IPS DF 19.7 (cell line): ENCODE measurements around the gene METTL18.

Source experiments
- DNase-seq: peaks from one replicate; pipeline ENCODE4 v3.0.0-alpha.2; 2013; ENCODE audit warnings: low read depth, low spot score

Gene METTL18

DNA sequence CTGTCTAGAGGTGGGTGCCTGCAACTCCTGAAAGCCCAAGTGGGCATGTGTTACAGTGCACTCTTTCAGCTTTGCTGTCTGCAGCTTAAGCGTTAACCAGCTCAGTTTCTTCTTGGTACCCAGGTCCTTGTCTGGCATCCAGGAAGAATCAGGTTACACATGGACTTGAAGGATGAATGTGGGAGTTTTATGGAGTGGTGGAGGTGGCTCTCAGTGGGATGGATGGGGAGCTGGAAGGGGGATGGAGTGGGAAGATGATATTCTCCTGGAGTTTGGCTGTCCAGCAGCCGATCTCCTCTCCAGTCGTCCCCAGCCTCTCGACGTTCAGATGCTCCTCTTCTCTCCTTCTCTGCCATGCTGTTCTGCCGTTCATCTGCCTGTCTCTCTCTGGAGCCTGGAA, 9.4 kb downstream of the METTL18 start:
- DNase-seq: no peak

GRCh38 chr1:169784102-169784501, 10.6 kb downstream of the METTL18 start:
- no peak for DNase-seq

DNA sequence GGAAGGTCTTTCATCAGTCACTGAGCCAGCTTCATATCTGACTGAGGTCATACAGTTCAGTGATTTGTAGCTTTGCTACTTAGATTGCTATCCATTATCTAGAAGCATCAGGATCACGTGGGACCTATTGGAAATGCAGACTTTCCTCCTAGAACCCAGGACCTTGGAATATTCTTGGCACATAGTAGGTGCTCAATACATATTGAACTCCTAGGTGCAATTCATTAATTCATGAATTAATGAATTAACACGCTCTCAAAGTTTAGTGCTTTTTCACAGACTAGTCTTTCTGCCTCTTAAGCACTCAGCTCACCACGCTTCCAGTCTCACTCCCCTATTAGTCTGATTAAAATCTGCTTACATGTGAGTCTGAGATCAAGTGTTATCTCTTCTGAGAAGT, 12.1 kb downstream of the METTL18 start:
- DNase-seq: no peak

DNA sequence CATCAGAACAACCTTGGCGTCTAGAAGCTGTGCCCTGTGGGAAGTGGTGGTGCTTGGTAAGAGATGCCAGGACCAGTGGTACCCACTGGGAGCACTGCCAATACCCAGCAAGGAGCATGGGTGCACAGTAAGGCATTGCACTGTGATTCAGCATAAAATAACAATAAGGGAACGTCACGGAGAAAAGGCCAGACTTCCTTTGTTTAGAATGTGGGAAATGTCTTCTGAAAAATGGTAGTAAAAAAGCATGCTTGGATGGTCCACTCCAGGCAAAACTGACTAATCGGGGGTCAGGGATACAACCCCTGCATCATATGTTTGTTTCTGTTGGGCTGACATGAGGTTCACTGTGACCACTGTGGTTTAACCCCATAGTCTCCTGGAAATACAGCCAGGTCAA, 14.7 kb downstream of the METTL18 start:
- DNase-seq: no peak

DNA sequence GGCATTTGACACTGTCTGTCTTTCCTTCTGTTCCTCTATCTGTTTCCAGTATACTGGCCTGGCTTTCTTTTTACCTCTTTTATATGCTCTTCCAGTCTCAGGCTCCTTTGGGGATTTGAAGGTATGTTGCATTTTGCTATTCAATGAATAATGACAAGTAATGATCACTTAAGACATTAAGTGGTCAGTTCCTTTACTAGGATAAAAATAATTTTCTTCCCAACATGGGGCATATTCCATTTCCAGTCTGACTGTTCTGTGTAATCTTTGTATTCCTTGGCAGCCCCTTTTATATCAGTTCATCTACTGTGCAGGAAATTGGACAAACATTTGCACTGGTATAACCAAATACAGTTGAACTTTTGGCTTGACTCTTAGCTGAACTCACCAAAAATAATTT, 15.6 kb downstream of the METTL18 start:
- no peak for DNase-seq

- no peak for DNase-seq
Measured at GRCh38 chr1:169776440-169776839, 18.3 kb downstream of the METTL18 start.

DNA sequence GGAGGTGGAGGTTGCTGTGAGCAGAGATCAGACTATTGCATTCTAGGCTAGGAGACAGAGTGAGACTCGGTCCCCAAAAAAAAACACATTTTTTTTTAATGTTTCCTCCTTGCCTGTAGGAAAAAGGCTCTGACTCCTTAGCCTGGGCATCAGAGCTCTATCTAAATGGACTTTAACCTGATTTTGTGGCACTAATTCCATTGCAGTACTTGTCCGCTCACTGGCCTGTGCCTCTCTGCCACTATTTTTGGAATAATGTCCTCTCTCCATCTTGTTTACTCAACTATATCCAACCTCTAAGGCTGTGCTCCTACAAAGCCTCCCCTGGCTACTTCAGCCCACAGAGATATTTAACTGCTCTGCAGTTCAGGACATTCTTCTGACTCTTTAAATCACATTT, 26.5 kb downstream of the METTL18 start:
- DNase-seq: no peak

- DNase-seq: no peak
Measured at GRCh38 chr1:169765580-169766331, 29.0 kb downstream of the METTL18 start.

DNA sequence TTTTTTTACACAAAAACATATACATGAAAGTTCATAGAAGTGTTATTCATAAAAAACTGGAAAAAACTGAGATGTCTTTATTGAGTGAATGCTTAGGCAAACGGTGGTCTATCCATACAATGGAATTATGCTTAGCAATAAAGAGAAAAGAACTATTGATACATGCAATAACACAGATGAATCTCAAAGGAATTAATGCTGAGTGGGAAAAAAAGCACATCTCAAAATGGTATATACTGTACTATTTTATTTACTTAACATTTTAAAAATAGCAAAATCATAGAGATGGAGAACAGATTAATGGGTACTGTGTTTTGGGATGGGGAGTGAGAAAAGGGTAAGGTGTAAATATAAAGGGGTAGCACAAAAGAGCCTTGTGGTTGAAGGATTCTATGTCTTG, 29.8 kb downstream of the METTL18 start:
- no peak for DNase-seq

GRCh38 chr1:169762699-169763098, 32.0 kb downstream of the METTL18 start:
- DNase-seq: no peak

DNA sequence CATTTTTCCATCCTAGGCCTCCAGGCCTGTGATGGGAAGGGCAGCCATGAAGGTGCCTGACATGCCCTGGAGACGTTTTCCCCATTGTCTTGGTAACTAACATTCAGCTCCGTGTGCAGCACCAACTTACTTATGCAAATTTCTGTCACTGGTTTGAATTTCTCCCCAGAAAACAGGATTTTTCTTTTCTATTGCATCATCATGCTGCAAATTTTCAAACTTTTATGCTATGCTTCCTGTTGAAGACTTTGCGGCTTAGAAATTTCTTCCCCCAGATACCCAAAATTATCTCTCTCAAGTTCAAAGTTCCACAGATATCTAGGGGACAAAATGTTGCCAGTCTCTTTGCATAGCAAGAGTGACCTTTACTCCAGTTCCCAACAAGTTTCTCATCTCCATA, 35.7 kb downstream of the METTL18 start:
- DNase-seq: no peak

GRCh38 chr1:169753549-169753948, 41.2 kb downstream of the METTL18 start:
- DNase-seq: no peak

DNA sequence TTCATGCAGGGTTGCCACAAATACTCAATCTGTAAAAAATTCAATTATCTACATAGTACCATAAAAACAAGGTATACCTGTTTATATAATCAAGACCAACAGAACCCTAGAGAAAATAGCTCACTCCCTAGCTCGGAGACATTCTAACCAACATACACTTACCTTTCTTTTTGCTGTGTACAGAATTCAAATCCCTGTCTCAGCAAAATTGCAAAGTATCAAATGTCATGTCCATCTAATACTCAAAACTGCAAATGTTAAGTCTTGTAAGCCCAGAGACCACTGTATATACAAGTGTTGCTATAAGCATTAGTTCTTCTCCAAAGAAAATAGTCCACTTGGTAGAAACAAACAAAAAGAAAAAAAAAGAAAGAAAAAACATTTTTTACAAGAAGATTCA, 44.7 kb downstream of the METTL18 start:
- DNase-seq: no peak

DNA sequence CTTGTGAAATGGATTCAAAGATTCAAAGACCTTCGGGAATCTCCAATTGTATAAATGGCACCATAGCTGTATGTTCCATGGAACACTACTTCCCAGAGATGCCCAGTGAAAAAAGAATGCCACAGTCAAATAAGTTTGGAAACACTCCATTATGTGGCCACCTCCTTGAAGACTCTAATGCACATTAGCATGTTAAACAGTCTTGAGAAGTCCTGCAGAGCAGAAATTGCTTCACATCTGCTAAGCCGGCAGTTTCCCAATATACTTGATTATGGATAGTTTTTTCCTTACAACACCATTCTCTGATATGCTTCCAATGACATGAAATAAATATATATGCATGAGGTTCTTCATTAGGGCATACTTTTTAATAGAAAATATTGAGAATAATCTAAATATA, 48.2 kb downstream of the METTL18 start:
- DNase-seq: no peak

GRCh38 chr1:169745015-169745861, 49.5 kb downstream of the METTL18 start:
- no peak for DNase-seq
